HG03135 (cell line): ENCODE data around the gene ARHGAP26.

Experiments
- ATAC-seq: cut with Tn5 transposase; IDR thresholded peaks from one replicate; pipeline ENCODE4 v1.9.1; 2021; ENCODE audit warnings: mild to moderate bottlenecking, moderate library complexity; ENCODE audit not compliant: unreplicated experiment

The ARHGAP26 gene

DNA sequence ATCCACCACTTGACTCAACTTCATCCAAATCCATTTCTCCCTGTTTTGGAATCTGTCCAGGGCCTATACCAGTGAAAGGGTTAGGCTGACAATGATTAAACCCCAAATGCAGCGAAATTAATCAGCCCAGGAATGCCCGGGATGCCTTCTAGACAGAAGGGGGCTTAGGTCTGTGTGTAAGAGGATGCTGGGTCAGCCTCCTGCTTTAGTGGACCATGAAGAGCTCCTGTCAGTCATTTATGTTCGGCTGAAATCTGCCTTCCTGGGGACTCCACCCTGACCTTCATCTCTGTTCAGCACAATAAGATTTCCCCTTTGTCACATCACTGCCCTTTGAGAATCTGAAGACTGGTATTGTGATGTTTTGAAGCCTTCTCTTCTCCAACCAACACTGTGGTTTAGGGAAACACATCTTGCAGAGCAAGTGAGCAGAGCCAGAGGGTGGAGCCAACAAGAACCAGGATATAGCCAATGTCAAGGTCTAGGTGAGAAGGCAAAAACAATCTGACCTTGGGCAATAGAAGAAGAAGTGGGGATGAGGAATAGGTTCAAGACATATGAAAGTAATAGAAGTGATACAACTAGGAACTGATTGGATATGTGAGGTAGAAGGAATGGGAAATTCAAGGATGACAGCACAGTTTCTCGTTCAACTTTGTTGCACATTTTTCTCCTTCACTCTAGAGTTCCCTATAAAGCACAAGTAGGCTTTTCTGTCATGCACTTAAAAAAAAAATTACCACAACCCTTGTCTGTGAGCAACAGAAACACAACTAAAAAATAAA lies 234.4 kb downstream of the ARHGAP26 start:
- no peak for ATAC-seq

DNA sequence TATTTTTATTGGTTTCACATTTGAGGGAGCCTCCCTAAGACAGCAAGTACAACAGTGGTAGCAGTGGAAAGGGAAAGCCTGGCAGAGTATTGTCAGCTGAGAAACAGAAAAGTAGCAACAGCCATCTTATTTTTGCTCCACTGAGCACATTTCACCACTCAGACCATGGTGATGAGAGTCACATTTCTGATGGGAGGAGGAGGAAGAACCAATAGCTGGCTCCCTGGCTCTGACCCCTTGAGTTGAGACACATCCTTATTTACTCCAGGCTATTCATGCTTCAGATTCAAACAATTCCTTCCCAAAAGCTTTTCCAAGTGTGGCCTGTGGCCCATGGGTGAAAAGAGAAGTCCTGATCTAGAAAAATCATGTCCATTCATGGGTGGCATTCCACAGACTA lies 236.3 kb downstream of the ARHGAP26 start:
- ATAC-seq = no peak

DNA sequence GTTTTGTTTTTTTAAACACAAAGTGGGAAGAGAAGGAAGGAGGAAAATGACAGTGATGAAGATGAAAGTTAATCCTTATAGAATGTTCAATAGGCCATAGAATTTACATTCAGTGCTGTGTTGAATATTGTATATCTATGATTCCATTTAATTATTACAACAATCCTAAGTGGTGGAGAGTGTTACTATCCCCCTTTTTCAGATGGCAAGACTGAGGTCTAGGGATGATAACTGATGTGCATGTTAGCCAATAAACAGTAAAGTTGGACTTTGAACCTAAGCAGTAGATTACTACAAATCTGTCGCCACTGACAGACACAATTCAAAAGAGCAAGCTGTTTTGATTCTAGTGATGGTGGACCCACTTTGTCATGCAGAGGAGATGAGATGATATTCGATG lies 237.9 kb downstream of the ARHGAP26 start:
- ATAC-seq = no peak

DNA sequence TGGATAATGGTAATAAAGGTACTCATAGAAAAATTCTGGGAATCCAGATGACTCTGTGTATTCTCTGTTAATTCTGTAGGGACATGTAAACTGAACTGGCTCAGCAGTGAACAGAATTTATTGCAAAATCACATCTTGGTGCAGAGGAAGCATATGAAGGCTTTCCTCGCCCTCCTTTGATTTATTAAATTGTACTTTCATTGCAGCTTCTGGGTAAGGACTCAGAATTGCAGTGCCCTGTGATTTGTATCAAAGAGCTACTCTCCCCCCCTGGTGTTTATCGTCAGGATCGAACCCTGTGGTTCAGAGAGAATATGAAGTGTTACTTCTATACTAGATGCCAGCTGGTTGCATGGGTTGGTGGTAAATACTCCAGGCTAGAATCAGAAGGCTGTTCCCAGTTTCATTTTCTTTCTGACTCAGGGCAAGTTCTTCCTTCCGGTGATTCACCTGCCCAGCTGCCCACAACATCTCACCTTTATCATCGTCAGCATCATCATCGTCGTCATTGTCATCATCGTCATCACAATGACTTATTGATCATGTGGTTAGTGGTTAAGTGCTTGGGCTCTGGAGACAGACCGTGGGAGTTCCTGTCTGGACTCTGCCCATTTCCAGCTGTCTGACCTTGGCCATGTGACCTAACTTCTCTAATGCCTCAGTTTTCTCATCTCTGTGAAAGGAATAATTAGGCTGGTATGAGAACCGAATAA lies 238.8 kb downstream of the ARHGAP26 start:
- peak; percentile 74 for ATAC-seq

DNA sequence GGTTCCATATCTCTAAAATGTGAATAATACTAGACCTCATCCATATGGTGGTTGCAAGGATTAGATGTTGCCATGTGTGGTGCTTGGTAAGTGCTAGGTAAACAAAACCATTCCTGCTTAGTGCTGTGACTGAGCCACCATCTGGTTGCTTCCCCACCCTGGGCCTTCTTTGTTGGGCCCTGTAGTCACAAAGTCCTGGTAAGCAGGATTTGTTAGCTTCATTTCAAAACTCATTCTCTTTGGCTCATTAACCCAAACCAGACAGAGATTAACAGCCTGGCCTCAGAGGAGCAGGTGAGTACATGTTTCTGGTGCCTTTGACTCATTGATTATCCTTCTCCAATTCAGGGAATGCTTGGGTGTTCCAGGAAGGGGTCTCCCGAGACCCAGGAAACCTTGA lies 240.2 kb downstream of the ARHGAP26 start:
- no peak for ATAC-seq

DNA sequence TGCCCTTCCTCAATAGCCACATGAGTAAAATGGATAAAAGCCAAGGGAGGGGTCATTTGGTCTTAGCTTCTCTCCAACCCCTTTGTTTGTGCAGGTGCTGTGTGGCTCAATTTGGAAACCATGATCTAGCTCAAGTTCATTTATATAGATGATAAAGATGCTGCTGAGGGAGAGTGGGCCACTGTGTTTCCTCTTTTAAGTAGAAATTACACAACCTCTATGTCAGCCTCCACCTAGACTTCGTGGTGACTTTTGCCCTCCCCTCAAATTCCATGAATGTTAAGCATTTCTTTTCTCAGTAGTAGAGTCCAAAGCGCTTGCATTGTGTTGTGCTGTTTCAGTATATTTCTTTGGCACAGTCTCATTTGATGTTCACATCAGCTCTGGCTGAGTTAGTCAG lies 241.4 kb downstream of the ARHGAP26 start:
- no peak for ATAC-seq

DNA sequence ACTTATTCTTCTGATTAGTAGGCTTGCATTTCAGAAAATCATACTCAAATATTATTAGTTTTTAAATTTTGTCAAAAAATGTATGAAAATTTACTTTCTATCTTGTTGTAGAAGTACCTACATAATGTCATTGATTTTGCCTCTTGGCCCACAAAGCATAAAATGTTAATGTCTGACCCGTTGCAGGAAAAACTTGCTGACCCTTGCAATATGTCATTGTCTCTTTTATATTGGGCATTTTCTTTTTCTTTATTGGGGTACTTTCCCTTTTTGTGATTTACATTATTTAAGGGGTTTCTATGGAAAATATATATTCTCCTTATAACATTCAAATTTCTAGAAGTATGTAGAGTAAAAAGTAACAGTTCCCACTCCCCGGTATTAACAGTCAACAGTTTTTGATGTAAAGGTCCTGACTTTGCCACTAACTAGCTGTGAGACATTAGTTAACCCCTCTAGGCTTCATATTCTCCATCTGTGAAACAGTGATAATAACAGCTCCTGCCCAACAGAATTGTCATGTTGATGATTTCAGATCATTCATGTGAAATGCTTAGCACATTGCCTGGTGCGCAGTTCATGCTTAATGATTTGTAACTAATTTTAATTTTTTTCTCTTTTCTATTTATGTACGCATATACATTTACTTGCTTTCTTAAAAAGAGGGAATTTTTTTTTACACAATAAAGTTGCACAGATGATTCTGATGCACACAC lies 243.2 kb downstream of the ARHGAP26 start:
- ATAC-seq = no peak

DNA sequence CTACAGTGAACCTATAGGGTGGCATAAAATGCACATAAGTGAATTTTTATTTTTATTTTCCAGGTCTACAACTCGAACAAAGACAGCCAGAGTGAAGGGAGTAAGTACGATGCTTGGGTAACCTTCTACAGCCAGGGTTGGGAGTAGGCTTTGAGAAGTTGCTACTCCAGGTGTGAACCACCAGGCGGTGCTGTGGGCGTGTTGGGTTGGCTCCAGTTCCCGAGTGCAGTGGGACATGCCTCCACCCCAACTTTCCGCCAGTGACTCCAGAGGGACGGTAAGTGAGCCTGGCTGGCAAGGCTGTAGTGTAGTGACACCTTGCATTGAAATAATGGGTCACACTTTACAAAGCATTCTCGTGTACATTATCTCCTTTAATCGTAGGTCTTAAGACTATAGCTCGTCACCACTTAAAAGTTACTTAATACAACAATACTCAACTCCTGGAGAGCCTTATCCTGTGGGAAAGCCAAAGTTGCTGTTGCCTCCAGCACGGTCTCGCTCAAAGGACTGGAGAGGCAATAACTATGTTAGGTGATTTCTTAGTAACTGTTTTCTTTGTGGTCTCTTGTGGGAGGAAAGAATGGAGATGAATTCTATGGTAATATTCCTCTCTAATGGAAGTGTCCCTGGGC lies 244.0 kb downstream of the ARHGAP26 start:
- no peak for ATAC-seq

DNA sequence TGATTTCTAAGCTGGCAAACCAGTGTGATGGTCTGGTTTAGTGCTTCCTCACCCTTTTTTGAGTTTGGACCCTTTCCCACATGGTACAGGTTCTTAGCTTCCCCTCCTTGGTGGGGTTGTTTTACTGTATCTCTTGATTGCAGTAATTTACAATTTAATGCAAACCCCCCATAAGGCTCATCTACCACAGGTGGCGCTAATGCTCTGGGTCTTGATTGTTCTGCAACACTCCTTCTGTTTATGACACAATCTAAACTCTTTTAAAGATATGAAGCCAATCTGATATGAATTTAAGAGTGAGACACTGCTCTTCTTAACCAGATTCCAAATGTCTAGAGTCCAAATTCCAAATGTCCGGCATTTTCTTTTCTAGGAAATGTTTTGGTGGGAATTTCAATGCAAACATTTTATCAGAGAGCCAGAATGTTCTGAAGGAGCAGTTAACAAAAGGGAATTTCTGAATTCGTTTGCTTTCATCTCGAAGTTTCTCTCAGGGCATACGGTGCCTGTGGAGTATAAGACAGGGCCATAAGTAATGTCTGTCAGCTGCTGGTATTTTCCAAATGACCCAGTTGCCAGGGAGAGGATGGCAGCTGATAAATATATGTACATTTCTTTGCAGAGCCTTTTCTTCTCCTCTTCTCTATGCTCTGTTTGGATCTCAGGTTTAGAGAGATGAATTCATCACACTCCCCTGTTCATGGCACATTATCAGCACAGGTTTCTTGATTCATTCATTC lies 246.8 kb downstream of the ARHGAP26 start:
- no peak for ATAC-seq

DNA sequence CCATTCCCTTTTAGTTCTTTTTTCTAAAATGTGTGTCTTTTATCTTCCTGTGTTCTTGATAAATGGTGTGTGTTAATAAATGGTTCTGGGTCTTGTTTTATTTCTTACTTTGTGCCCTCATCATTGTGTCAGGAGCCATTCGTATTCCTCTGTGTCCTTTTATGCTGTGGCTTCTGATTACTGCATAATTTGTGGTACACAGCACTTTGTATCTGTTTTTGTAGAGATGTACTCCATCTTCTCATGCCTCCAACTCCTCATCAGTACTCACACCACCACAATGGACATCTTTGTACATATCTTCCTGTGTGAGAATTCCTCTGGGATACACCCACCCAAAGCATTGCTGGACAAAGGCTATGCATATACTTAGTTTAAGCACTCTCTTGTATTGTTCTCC lies 247.4 kb downstream of the ARHGAP26 start:
- no peak for ATAC-seq

DNA sequence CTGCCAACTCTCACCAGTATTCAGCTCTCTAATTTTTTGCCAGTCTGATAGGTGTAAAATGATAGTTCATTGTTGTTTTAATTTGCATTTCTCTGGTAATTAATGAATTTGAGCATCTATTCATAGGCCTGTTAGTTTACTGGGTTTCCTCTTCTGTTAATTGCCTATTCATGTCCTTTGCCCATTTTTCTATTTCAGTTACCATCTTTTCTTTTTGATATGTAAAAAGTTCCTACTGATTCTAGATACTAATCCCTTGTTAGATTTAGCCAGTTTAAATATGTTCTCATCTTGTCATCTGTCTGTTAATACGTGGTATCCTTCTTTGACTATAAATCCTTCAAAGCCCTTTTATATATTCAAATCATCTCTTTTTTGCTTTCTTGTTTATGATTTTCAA lies 247.8 kb downstream of the ARHGAP26 start:
- no peak for ATAC-seq

DNA sequence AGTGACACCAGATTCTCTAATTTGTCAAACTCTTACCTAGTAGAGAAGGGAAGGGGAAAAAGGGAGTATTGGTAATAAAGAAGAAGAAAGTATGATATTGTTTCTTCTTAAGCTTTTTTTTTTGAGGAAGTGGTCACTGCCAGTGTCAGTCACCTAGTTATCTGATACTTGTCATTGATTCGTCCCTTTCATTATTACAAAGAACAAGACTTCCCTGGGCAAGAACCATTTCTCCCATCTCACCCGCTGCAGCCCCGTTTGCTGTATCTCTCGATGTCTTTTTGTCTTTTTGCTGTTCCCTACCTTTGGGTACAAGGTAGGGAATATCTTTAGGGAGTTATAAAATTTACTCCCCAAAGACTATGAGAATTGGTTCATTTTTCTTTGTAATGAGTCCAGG lies 249.0 kb downstream of the ARHGAP26 start:
- ATAC-seq = no peak

DNA sequence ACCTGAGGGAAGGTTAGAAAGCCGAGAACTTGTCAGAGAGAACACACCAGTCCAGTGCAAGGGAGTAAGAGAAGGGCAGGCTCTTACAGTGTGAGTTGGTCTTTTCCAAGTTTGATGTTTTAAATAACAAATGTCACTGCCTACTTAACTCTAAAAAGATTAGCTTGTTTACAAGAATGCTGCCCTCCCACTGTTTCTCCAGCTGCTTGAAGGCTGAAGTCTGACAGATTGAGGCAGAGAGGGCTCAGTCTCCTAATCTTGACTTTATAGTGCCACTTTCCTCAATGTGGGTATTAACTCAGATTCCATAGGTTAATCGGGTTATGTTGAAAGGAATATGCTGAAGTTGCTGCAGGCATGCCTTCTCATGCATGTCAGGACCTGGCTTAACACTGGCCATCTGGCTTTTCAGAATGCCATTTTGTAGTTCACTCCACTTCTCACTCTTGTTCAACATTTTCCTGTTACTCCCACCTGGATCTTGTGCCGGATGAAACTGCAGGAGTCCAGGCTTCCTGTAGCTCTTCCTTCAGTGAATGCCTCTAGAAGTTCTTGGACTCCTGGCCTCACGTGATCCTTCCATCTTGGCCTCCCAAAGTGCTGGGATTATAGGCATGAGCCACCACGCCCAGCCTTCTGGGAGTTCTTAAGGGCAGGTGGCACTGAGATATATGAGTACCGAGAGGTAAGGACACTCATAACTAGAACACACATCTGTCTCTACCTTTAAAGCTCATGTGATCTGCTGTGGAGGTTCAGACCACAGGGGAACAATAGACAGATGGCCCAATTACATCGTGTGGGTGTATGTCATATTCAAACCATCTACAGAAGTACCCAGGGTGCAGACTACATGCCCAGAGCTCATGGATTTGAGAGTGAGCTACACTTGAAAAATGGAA lies 249.7 kb downstream of the ARHGAP26 start:
- ATAC-seq = peak; percentile 89

DNA sequence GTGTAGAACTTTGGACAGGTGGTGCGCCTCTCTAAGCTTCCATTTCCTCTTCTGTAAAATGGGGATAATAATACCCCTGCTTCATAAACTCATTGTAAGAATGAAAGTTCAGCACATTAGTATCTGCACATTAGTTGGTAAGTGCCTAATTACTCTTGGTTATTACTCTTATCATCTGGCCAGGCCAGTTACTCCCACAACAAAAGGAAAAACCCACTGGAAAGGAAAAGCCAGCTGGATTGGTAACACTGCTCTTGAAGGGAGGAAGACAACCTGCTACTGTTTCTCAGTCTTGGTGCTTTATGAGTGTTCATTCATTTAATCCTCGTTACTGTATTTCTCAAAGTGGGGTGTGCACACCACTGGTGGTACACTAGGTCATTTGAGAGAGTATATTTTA lies 251.4 kb downstream of the ARHGAP26 start:
- no peak for ATAC-seq

DNA sequence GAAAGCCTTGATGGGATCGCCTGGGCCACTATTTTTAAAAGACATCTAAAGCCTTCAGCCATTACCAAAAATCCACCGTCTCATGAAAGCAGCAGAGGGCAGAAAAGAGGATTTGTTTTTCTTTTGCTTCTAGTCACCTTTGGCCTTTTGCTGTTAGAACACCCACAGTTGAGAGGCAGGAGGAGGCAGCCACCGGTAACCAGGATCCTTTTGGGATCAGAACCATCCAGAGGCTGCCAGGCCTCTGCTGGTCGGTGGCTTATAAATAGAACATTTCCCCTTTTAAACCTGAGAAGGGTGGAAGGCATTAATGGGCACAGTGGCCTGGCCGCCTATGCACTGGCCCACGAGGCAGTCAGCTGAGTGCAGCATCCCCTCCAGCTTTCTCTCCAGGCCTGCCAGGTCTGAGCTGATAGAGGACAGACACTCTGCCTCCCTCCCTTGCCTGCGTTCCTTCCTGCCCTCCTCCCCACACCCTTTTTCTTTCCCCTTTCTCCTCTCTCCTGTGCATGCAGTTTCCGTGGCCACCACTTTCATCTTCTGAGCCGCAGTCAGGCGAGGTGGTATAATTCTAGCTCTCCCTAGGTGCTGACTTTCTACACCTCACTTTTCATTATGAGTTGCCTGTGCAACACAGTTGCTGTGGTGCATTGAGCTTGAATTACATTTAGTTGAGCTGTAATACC lies 253.4 kb downstream of the ARHGAP26 start:
- ATAC-seq = peak; percentile 54

DNA sequence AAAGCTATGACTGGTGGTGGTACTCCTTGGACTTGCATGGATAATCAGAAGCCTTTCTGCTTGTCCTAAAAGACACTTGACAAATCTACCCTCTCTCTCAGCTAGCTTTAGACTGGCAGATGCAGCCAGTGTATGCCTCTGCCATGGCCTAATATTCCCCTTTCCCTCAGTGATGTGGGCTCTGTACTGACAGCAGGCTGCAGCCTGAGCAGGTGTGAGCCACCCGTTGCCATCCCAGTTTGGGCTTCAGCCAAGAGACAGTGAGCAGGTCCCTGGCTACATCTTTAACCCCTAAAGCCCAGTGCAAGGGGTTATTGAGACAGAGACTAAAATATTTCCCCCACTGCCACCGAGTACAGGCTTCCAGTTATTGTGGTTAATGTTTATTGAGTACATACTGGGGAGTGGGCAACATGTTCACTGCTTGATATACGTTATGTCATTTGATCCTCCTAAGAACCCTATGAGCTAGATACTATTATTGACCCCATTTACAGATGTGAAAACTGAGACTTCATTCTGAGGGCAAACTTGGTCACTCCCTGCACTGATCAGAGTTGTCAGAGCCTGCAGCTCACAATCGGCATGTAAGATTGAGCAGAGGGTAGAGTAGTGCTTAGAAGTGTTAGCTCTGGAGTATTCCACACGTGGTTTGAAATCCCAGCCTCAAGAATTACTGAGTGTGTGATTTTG lies 254.2 kb downstream of the ARHGAP26 start:
- ATAC-seq = no peak

DNA sequence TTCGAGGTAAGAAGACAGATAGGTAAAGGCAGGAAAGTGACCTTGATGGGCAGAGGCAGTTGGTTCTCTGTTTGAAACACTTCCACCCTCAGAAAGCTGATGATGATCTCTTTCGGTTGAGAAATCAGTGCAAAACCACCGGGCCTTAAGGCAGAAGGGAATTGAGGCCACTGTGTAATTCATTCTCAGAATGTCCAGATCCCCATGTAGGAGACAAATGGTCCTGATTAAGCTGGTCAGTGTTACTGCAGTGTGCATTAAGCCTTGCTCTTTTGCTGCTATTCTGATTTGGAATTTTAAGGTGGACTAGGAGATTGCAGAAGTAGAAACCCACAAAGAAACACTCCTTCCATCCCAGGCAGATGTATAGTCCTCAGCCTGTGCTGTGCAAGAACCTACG lies 255.2 kb downstream of the ARHGAP26 start:
- ATAC-seq = no peak

DNA sequence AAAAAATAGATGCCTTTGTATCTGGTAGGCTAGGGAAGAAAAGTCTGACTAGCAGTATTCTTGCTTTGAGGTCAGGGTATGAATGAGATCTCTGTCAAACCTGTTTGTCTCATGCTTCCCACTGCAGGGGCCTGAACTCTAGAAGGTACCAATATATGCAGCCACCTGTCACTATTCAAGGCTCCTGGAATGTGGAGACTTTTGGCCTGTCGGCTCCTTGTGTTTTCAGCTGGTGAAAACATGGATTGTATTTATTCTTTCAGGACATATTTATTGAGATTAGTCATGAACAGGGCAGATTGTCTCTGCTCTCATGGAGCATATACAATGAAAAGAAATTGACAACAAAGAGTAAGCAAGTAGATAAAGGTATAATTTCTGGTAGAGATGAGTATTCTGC lies 255.8 kb downstream of the ARHGAP26 start:
- ATAC-seq = no peak

DNA sequence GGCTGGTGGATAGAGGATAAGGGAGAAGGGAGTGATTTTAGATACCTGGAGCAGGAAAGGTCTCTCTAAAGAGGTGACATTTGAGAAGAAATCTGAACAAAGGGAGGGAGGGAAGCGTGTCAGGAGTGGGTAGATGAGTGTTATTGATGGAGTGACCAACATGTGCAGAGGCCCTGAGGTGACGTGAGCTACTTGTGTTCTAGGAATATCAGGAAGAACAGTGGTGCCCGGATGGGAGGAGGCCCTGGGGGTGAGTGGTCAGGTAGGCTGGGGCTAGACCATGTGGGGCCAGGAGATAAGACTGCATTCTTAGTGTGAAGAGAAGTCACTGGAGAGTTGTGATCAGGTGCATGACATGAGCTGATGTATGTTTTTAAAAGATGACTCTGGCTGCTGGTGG lies 256.2 kb downstream of the ARHGAP26 start:
- ATAC-seq = no peak
